Stimulated activated CD4-positive, alpha-beta T cell treated with anti-CD3 and anti-CD28 coated beads, TNF-alpha, amount 100 ng/mL, for 4 hours (primary cell): ENCODE results near the gene RSPO4.

Experiments
- DNase-seq, 3 experiments: peaks; one replicate each; pipeline ENCODE4 v3.0.0-alpha.2; 2020; ENCODE audit warnings: low read depth in 3 of 3

The RSPO4 gene

GRCh38 chr20:967796-968742 is 34.0 kb downstream of the RSPO4 start:
- DNase-seq, result no peak

DNA sequence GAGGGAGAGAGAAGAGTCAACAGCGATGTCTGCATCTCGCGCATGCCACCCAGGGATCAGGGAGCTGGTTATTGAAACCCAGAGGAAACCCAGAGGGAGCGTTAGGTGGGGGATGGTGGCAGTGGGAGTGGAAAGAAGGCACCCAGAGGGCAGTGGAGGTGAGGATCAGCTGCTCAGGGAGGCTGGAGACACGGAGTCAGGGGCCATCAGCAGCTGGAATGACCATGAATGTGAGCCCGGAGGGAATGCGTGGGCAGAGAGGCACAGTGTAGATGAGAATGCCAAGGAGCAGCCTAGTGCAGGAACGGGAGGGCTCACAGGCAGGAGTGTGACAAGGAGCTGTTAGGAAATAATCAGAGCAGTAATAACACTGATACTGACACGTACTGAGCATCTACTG is 36.2 kb downstream of the RSPO4 start:
- DNase-seq, result no peak

GRCh38 chr20:963795-964194 is 38.3 kb downstream of the RSPO4 start:
- no peak for DNase-seq

GRCh38 chr20:962683-963082 is 39.4 kb downstream of the RSPO4 start:
- DNase-seq, result no peak

DNA sequence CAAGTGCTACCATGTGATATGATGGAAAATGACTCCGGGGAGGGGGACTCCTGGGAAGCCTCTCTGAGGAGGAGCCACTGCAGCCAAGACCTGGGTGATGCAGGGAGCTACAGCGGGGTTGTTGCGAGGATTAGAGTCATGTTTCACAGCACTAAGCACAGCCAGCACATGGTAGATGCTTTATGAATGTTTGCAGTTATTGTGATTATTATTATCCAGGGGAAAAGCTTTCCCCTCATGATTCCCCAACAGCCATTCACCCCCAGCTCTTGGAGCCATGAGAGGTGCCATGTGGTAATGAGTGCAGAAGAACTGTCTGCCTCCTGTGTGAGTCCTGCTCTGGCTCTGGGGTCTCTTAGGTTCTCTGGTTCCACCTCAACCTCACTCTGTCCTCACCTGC is 39.9 kb downstream of the RSPO4 start:
- DNase-seq, result no peak

DNA sequence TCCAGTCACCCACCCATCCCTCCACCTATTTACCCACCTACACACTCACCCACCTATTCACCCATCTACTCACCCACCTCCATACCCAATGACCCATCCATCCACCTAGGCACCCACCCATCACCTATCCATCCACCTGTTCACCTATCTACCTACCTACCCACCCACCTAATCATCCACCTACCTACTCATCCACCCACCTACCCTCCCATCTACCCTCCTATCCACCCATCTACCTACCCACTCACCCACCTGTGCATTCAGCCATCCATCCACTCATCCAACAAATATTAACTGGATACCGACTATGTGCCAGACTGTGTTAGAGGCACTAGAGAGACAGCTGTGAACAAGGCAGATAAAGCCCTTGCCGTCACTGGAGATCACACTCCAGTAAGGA is 40.3 kb downstream of the RSPO4 start:
- no peak for DNase-seq

GRCh38 chr20:959996-960615 is 42.0 kb downstream of the RSPO4 start:
- DNase-seq, result no peak

- no peak for DNase-seq
These were observed 42.9 kb downstream of the RSPO4 start for GRCh38 chr20:958936-959815.

DNA sequence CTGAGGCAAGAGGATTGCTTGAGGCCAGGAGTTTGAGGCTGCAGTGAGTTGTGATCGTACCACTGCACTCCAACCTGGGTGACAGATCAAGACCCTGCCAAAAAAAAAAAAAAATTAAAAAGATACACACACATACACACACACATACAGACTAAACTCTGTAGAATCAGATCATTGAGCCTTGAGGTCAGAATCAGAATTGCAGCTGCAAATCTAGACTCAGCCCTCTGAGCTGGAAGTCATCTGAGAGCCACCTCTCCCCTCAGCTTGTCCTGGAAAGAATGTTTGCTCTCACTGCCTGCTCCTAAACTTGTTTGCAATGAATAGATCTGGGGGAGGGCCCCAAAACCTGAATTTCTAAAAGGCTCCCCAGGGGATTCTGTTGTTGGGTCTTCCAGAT is 44.6 kb downstream of the RSPO4 start:
- DNase-seq, result no peak

GRCh38 chr20:956330-956951 is 45.7 kb downstream of the RSPO4 start:
- peak; percentile 50 to 60 (median 58) for DNase-seq

DNA sequence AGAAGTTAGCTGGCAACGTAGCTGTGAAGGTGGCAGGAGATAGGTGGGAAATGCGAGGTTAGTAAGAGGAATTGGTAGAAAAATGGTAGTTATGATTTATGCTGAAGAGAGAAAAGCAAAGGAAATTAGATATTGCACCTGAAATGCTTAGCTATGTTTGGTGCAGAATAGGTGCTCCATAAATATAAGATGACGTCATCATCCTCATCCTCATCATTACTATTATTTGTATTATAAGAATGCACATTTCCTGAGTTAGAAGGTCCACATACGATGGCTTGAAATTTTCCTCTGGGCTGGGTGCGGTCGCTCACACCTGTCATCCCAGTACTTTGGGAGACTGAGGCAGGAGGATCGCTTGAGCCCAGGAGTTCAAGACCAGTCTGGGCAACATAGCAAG is 46.5 kb downstream of the RSPO4 start:
- no peak for DNase-seq

DNA sequence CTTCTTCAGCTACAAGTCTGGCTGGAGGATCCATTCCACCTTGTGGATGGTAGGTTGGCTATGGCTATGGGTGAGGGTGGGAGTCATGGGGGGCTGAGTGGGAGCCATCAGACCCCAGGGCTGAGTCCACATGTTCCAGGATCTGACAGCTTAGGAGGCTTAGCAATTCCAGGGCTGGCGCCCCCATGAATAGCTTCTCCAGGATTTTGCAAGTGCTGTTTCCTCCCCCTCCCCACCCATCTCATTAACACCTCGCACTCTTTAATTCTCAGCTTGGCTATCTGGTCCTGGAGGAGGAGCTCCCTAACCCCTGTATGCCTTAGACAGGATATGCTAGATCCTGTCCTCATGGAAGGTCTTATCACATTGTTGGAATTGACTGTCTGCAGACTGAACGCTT is 47.0 kb downstream of the RSPO4 start:
- no peak for DNase-seq

GRCh38 chr20:953742-954141 is 48.4 kb downstream of the RSPO4 start:
- no peak for DNase-seq

- no peak for DNase-seq
These were observed 49.8 kb downstream of the RSPO4 start for GRCh38 chr20:952196-952795.

DNA sequence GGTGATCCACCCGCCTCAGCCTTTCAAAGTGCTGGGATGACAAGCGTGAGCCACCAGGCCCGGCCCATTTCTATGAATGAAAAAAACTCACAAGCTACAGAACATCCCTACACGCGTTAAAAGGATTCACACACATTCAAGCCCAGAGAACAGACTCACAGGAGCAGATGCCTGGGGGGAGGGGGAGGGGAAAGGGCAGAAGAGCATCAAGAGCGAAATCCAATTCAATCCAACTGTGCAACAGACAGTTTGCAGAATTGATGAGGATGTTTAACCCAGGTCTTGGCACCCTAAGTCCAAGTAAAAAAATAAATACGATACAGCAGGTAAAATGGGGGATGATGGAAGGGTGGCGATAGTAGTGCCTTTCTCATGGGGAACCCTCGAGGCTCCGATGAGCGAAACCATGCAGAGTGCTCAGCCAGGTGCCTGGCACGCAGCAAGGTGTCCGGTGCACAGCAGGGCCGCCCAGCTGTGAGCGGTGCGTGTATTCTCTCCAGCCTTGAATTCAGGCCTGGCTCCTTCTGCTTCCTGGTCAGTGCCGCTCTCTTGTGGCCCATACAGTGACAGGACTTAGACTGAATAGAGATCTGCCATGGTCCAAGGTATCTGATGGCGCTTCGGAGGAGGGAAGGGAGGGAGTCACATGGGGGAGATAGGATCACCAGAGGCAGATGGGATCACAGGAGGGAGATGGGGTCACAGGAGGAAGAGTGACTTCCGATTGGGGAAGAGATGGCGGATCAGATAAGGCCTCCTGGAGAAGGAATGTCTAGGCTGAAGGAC is 50.5 kb downstream of the RSPO4 start:
- DNase-seq, result no peak

- DNase-seq, result no peak
These were observed 52.4 kb downstream of the RSPO4 start for GRCh38 chr20:949717-950116.

GRCh38 chr20:946826-947225 is 55.3 kb downstream of the RSPO4 start:
- DNase-seq, result no peak

DNA sequence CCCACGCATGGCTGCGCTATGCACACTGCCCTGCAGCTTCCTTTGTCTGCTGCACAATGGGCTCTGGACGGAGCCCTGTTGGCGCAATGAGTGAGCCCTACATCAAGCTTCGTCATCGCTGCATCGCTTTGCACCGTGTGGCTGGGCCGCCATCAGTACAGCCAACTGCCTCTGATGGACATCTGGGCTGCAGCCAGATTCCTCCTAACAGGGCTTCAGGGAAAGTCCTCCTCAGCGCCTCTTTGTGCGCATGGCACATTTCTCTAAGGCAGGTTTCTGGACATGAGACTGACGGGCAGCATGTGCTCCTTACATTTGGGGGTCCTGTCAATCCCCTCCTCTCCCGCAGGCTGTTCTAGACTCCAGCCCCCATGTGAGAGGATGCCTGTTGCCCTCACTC is 56.3 kb downstream of the RSPO4 start:
- DNase-seq, result no peak

DNA sequence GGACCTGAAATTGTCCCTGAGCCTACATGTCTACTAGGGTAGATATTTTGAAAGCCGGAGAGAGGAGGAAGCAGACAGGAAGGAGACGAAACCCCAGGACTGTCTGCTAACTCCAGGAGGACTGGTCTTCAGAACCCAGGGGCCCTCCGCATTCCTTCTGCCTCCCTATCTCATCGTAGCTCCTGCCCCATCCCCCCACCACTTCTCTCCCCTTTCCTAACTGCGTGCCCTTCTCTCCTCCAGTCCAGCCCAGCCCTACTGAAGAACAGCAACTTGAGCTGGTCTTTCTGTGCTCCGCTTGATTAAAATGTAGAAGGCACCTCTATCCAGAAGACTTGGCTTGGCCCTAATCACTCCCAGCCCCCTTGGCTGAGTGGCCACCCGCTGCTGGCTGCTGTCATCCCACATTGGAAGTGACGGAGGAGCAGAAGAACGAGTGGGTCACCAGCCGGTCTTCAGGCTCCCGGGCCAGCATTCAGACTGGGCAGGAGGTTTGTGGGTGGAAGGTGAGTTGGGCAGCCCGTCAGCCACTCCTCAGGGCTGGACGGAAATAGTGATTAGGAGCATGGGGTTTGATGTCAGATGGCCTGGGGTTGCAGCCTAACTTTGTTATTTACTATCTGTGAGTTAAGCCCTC is 57.2 kb downstream of the RSPO4 start:
- no peak for DNase-seq

- DNase-seq, result no peak
These were observed 58.0 kb downstream of the RSPO4 start for GRCh38 chr20:944148-944547.
